Breast epithelium (tissue), 3 donors: ENCODE results near the gene CPEB1.

Experiments
- CTCF ChIP-seq, 3 donors: fragments of 450-650 bp; IDR thresholded peaks; one replicate each; pipeline ENCODE4 v1.5.1; 2016 to 2017; ENCODE audit warnings: antibody characterized with exemption in 3 of 3, mild to moderate bottlenecking in 3 of 3, moderate library complexity in 3 of 3
- POLR2A ChIP-seq: fragments of 450-650 bp; IDR thresholded peaks from one replicate; pipeline ENCODE4 v1.6.1; 2016; ENCODE audit warnings: antibody characterized with exemption, mild to moderate bottlenecking, moderate library complexity
- POLR2AphosphoS5 ChIP-seq, 3 donors: sonication (generic); formaldehyde crosslinking; IDR thresholded peaks; one replicate each; pipeline ENCODE4 v1.6.1; 2017; ENCODE audit warnings: antibody characterized with exemption in 3 of 3

GRCh38 chr15:82533801-82534200, 113.4 kb downstream of the CPEB1 start:
- no peak for TF ChIP-seq POLR2A
- no peak for TF ChIP-seq CTCF (IDR thresholded peaks at IDR 0.05)
- TF ChIP-seq POLR2AphosphoS5 (IDR thresholded peaks at IDR 0.05) = no peak
